Pulmonary artery endothelial cell (primary cell): ENCODE results near the gene SETDB1. TPM values are rescaled to one million over a fixed set of nuclear protein-coding genes. Genes with fewer than 3 reads are reported as not detected.
"Not testable (repeated sequence)": the region's sequence is repeated elsewhere in the genome, so short reads cannot be mapped to it uniquely, and the experiment has no call there.

Source experiments
- DNase-seq: peaks from one replicate; pipeline ENCODE4 v3.0.0-alpha.2; 2011; ENCODE audit warnings: low read depth, low spot score
- total RNA-seq: library from RNA; depleted of rRNA; stranded (reverse); fragments of >200 nt; gene quantifications from 2 replicates; pipeline ENCODE4 v1.2.3, GENCODE V29; 2014

Gene SETDB1
- 36.7 and 41.7 TPM in 2 replicates for total RNA-seq

DNA sequence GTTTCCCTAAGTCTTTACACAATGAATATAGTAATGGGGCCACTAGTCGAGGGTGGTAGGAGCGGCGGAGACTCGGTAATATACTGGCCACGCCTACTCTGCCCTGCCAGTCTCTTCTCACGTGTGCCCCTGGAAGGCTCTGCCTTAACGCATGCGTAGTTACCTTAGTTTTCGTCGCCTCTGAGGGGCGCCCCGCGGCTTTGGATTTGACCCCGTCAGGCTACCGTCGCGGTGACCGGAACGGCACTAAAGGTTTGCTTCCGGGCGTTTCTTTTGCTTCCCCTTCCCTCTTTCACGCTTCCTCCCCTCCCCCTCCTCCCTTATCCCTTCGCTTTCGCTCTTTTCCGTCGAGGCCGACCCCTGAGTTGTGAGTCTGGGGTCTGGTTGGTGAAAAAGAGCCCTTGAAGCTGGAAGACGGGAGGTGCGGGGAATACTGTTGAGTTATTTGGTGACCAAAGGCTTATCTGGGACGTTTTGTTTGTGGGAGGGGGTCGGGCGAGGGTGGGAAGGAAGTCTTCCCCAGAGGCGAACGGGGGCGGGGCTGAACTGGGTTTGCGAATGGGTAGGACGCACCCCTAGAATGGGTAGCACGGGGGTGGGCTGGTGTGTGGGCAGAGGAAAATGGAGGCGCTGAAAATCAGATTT lies at the start of gene SETDB1:
Gene SETDB1, plus strand, starts transcription at position 267 of the 645 bp plus-strand sequence. CDS start 1,352 bp downstream, outside the sequence.
- DNase-seq, result peak; percentile 90

DNA sequence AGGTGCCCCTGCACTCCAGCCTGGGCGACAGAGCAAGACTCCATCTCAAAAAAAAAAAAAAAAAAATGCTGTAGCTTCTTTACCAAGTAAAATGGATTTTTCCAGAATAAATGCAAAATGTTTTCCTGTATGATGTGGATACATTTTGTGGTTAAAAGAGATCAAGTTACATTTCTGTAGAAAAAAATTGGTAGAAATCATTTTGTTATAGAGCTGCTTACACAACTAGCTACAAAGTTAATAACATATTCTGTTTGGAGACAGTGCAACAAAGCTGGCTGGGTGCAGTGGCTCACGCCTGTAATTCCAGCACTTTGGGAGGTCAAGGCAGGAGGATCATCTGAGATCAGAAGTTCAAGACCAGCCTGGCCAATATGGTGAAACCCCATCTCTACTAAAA lies 47.2 kb upstream of the SETDB1 start:
- not testable (repeated sequence) for DNase-seq

DNA sequence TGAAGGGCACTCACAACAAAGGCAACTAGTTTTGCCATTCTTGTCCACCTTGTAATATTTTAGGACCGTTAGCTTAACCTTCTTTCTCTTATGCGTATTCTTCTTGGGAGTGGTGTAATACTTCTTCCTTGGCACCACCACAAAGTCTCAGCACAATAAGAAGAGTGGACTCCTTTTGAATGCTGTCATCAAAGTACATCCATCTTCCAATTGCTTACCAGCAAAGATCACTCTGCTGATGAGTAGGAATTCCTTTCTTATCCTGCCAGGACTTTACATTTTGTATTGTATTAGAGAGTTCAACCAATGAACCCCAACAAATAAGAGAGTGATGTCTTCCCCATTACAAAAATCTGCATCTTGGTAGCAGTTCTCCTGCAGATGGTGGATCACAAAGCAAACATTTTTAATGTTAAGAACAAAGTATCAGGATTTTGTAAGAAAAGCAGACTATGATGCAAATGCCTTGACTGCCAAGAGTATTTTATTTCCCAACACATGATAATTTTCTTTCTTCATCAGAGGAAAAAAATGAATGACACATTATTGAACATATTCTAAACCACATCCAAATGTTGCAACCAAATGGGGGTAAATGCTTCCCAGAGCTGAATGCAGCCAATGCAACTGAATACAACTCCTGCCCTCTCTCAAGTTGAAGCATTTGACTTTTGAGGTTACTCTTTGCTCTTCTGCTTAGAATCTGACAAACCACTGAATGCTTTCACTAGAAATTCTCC lies 44.7 kb upstream of the SETDB1 start:
- DNase-seq, result no peak

DNA sequence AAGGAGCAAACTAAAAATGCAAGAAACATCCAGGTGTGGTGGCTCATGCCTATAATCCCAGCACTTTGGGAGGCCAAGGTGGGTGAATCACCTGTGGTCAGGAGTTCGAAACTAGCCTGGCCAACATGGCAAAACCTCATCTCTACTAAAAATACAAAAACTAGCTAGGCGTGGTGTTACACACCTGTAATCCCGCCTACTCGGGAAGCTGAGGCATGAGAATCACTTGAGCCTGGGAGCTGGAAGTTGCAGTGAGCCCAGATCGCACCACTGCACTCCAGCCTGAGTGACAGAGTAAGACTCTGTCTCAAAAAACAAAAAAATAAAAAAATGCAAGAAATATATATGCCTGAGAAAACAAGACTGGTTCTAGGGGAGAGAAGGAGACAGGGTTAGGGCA lies 43.0 kb upstream of the SETDB1 start:
- DNase-seq, result not testable (repeated sequence)

DNA sequence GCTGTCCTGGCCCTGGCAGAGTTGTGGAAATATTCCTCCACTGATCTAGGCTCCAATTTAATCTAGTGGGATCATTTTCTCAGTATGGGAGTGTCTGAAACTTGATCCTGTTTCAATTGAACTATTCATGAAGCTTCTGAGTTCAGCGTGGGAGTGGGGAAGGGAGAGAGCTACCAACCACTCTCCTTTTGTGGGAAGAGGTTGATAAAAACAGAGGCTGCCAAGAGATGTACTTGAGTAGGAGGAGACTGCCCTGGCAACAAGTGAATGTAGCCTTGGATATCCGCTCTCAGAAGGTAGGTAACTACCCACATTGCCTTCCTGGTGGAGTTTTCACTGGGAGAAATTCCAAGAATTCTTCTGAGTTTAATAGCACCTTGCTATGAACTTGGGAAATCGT lies 39.1 kb upstream of the SETDB1 start, which contains the start of gene CTXND2:
Gene CTXND2, plus strand, starts transcription at position 119 of the 400 bp plus-strand sequence. CDS start 25,179 bp downstream, outside the sequence.
- no peak for DNase-seq

DNA sequence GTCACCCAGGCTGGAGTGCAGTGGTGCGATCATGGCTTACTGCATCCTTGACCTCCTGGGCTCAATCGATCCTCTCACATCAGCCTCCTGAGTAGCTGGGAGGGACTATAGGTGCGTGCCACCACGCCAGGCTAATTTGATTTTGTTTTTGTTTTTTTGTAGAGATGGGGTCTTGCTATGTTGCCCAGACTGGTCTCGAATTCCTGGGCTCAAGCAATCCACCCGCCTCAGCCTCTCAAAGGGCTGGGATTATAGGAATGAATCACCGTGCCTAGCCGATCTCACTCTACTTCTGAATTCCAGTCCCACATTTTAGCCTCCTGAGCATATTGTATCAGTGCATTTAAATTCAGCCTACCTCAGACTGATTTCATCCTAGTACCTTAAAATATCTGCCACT lies 37.4 kb upstream of the SETDB1 start:
- no peak for DNase-seq

DNA sequence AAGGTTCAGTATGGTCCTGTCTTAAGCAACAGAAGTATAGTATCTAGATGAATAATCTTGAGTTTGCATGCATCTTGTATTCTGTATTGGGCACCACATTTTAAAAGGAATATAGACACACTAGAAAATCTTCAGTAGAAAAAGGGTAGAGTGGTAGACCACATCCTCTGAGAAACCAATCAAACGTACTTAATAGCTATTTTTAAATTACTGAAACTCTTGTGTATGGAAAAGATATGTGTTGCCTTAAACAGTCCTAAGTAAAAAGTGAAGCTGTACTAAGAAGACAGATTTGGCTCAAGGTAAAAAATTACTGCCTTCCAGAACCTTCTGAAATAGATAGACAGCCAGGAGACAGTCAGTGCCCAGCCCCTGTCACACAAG lies 36.1 kb upstream of the SETDB1 start:
- DNase-seq, result no peak

DNA sequence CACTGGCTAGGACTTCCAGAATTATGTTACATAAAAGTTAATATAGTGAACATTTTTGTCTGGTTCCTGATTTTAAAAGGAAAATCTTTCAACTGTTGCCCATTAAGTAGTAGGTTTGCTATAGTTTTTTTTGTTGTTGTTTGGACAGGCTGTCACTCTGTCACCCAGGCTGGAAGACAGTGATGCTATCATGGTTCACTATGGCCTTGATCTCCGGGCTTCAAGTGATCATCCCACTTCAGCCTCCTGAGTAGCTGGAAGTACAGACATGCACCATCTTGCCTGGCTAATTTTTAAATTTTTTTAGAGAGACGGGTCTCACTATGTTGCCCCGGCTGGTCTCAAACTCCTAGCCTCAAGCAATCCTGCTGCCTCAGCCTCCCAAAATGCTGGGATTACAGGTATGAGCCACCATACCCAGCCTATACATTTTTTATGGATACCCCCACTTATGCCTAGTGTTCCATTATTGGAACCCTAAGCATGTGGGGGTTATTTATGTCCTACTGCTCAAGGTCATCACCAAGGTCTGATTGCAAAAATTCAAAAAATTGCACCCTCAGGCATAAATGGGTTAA lies 32.7 kb upstream of the SETDB1 start:
- DNase-seq, result no peak

DNA sequence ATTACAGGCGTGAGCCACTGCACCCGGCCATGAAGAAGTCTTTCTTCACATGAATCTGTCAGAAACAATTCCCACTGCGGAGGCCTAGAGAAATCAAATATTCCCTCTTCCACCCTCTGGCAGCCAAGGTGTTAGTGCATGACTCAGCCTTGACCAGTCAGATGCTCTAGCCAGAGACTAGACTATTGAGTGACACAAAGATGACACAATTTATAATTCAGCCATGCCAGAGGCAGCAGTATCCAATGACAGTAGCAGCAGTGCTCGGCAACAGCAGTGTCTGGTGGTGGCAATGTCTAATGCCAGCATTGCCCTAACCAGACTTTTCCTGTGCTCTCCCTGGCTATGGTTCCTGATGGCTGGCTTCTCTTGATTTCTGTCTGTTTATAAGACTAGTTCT lies 30.5 kb upstream of the SETDB1 start:
- DNase-seq, result no peak

DNA sequence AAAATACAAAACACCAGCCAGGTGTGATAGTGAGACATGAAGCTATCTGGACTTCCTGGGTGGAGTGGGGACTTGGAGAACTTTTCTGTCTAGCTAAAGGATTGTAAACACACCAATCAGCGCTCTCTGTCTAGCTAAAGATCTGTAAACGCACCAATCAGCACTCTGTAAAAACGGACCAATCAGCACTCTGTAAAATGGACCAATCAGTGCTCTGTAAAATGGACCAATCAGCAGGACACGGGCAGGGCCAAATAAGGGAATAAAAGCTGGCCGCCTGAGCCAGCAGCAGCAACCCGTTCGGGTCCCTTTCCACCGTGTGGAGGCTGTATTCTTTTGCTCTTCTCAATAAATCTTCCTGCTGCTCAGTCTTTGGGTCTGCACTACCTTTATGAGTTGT lies 26.4 kb upstream of the SETDB1 start:
- not testable (repeated sequence) for DNase-seq

DNA sequence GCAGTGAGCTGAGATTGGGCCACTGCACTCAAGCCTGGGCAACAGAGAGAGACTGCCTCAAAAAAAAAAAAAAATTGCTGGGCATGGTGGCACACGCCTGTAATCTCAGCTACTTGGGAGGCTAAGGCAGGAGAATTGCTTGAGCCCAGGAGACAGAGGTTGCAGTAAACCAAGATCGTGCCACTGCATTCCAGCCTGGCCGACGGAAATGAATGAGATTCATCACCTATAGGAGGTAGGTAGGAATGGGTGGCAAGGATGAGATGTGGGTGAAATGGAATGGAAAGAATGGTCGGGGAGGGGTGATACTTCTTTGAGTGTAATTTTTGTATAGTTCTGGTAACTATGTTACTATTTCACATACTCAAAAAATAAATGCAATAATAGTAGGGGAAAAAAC lies 23.8 kb upstream of the SETDB1 start:
- no peak for DNase-seq

DNA sequence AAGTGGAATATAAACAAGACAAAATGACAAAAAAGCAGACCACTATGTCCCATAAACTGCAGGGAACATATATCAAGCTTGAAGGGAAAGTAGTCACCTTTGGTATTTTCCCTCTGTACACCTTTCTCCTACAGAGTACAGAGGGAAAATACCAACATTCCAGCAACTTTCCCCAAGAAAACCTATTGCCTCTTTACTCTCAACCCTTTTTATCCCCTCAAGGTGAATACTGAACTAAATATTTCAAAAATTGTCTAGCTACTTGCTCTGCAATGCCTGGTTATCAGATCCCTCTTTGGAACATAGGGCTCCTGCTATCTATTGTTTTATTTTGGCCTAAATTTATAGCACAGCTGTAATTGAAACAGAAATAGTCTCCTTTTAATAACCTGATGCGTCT lies 23.4 kb upstream of the SETDB1 start:
- no peak for DNase-seq

DNA sequence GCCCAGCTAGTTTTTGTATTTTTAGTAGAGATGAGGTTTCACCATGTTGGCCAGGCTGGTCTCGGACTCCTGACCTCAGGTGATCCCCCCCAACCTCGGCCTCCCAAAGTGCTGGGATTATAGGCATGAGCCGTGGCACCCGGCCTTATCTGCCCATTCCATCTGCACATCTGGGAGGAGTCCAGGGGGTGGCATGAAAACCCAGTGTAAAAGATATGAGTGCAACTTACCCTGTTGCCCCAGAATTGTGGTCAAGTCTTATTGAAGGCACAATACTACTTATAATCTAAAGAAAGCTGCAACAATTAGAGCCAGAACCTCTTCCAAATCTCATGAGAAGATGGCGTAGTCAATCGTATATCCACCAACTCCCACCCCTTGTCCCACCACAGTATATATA lies 20.9 kb upstream of the SETDB1 start:
- DNase-seq, result no peak

DNA sequence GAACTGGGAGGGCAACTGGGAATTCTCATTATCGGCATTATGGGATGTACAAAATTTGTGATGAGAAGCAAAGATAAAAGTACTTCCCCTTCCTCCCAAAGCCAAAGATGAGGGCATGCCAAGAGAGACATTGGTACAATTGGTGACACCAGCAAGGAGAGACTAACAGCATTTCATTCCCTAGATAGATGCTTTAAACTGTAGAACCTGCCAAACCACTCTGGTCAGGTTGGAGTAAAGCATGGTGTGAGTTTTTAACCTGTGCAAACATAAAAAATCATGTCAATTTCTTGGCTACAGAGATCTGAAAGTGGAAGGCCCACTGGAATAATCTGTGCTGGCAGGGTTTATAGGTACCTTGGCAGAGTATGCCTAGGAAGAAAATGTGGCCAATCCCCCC lies 19.8 kb upstream of the SETDB1 start:
- DNase-seq, result no peak

DNA sequence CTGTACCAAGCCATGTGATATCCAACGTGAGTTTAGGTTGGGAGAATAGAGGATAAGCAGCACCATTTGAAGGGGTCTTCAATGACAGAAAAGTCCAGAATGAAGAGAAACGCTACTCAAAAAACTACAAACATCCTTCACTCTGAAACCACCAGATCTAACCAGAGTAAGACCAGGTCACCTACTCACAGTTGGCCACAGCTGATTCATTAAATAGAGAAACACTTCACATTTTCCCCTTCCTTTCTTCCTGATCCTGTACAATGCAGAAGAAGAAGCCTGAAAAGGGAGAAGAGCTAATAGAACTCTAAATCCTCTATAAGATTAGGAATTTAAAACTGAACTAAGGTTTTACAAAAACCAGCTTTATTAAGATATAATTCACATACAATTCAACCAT lies 19.4 kb upstream of the SETDB1 start:
- no peak for DNase-seq

DNA sequence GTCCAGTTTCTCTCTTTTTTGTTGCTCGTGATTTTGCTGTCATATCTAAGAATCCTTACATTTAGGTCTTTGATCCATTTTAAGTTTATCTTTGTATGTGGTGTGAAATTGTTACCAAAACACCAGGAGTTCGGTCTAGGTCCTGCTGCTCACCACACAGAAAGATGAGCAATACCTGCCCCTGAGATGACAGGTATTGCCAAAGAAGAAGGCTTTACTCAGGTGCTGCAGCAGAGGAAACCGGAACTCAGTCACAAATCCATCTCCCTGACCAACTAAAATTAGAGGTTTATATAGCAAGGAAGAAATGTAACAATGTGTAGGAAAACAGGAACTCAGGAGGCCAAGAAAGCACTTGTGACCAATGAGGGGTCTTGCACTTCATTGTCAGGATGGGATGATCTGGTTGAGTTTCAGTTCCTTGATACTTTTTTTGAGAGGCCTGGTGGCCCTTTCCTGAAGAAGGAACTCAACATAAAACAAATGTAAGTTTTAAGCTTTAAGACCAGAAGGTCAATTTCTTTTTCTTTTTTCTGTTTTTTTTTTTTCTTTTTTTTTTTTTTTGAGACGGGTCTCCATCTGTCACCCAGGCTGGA lies 16.5 kb upstream of the SETDB1 start:
- no peak for DNase-seq

DNA sequence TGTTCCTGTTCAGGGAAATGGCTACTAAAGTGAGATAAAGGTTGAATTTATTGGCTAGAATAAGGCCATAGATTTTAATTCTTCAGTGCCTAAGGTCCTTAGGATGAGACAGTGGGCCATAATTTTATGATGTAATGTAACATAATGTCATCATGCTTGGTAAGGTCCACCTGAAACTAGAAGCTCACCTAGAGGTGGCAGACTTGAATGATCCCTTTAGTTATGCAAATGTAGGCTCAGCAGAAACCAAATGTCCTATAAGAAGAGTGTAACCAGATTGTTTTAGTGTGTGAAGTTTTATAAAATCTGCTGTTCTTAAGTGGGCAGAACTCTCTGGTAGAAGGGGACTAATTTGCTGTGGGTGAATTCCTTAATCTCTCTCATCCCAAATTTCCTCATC lies 13.5 kb upstream of the SETDB1 start:
- DNase-seq, result no peak

DNA sequence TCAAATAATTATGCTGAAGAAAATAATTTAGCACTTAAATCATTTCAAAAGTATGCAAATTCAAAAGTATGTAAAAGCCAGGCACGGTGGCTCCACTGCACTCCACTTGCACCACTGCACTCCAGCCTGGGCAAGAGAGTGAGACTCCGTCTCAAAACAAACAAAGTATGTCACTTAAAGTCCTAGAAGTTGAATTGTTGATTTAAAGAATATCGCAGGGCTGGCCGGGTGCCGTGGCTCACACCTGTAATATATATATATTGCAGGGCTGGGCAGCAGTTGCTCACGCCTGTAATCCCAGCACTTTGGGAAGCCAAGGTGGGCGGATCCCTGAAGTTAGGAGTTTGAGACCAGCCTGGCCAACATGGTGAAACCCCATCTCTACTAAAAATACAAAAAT lies 8.8 kb upstream of the SETDB1 start:
- DNase-seq, result no peak

DNA sequence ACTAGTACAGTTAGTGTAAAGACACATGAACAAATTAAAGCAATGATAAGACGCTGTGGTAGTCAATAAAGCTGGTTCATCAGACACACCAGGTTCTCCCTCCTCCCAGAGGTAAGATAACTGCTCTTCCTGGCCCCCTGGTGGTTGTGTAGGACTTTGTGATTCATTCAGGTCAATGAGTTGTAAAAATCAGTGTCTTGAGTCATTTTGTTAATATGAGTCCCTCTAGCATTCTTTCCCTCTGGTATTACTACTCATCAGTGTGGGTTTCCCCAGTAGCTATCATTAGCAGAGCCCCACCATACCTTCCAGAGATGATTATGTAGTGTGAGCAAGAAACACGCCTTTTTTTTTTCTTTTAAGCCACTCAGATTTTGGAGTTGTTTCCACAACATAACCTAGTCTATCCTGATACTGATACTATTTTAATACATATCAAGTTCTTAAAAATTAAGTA lies 3.6 kb upstream of the SETDB1 start:
- peak; percentile 33 for DNase-seq

DNA sequence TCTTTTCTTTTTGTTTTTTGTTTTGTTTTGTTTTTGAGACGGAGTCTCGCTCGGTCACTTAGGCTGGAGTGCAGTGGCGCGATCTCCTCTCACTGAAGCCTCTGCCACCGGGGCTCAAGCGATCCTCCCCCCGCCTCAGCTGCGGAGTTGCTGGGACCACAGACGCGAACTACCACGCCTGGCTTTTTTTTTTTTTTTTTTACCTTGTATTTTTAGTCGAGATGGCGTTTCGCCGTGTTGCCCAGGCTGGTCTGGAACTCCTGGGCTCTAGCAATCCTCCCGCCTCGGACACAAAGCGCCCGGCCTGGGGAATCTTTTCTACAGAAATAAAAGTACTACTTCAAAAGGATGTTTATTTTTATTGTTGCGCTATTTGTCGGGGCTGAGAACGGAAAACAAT lies 1.1 kb upstream of the SETDB1 start:
- DNase-seq, result no peak

DNA sequence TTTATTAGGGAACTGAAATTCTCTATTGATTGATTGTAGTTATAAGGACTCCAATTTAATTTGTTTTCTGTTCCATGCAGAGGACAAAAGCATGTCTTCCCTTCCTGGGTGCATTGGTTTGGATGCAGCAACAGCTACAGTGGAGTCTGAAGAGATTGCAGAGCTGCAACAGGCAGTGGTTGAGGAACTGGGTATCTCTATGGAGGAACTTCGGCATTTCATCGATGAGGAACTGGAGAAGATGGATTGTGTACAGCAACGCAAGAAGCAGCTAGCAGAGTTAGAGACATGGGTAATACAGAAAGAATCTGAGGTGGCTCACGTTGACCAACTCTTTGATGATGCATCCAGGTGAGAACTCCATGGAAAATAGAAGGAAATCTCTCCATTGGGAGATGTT lies 1.5 kb downstream of the SETDB1 start:
- no peak for DNase-seq

DNA sequence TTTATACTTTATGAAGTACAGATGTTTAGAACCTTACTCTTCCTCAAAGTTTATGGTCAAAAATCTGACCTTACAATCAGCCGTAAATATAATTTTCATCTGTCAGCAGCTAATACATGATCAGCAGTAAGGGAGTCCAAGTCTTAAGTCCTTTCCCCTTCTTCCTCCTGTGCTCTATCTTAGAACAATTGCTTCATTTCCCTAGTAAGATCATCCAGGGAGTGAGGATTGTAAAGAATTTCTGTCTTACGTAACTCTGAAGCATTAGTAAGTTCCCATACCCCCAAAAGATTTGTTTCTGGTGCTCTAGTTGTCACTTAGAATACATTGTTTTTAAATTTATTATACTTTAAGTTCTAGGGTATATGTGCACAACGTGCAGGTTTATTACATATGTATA lies 2.1 kb downstream of the SETDB1 start:
- DNase-seq, result no peak
